Cardiac fibroblast (primary cell): ENCODE results near the gene TWNK.
A peak's percentile ranks its signal among the peaks of the same experiment; 100 is the strongest.

Experiments used
- DNase-seq, 2 donors: peaks; one replicate each; pipeline versions ENCODE4 v3.0.0 to v3.0.0-alpha.2; 2010; ENCODE audit warnings: low read depth in 2 of 2
- H3K4me3 ChIP-seq, 2 donors: replicated peaks in 1 of 2; 1 replicate in 1 of 2; 2 replicates in 1 of 2; pipeline ENCODE4 v1.5.1; 2011; ENCODE audit warnings: low read depth in 2 of 2, low read length in 2 of 2, mild to moderate bottlenecking in 2 of 2, moderate library complexity in 1 of 2
- CTCF ChIP-seq: IDR thresholded peaks from one replicate; pipeline ENCODE4 v1.5.1; 2011; ENCODE audit warnings: low read depth, mild to moderate bottlenecking, low read length, inconsistent platforms

The TWNK gene

DNA sequence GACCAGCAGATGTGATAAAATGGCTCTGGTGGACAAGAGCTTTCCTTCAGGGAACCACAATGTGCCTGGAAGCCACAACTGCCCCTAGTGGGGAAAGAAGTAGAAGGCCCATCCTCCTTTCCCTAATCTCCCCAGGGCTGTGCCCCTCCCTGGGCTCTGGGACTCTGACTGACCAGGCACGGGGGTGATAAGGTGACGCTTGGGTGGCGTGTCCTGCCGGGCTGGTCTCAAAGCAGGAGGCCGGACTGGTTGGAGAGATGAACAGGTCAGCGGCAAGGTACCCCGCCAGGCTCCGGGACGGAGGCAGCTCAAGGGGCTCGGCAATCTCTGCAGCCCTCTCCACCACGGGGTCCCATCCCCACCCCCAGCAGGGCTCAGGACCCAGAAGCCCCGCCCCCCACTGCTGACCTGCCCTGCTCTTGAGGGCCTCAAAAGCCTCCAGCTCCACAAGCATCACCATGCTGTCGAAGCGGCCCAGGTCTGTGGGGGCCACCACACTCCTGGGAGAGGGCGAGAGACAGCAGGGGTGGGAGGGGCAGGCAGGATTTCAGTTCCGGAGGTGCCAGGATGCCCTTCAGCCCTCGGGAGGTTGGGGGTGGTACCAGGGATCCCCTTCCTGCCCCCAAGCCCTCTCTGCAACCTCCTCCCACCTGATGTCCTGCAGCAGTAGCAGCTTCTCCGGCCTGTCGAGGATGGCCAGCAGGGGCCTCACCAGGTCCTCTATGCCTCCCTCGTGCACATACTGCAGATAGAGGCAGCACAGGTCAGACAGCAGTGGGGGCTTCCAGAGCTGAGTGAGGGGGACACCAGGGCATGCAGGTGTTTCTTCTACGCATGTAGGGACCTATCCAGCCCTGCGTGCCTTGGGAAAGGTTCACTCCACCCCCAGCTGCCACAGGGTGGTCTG lies 24.4 kb downstream of the TWNK start:
- DNase-seq: peak; percentile 33 to 34
- no peak overlapping the region for H3K4me3 ChIP-seq
- TF ChIP-seq CTCF: peak; percentile 41

GRCh38 chr10:101012525-101013364 lies 25.4 kb downstream of the TWNK start:
- DNase-seq: peak; percentile 92 to 95
- no peak overlapping the region for H3K4me3 ChIP-seq

GRCh38 chr10:101013365-101013825 lies 26.1 kb downstream of the TWNK start:
- DNase-seq: no peak
- no peak for TF ChIP-seq CTCF
- H3K4me3 ChIP-seq: no peak overlapping the region

More at GRCh38 chr10:101012525-101013364, 25.4 kb downstream of the TWNK start:
- TF ChIP-seq CTCF: peak; percentile 74

DNA sequence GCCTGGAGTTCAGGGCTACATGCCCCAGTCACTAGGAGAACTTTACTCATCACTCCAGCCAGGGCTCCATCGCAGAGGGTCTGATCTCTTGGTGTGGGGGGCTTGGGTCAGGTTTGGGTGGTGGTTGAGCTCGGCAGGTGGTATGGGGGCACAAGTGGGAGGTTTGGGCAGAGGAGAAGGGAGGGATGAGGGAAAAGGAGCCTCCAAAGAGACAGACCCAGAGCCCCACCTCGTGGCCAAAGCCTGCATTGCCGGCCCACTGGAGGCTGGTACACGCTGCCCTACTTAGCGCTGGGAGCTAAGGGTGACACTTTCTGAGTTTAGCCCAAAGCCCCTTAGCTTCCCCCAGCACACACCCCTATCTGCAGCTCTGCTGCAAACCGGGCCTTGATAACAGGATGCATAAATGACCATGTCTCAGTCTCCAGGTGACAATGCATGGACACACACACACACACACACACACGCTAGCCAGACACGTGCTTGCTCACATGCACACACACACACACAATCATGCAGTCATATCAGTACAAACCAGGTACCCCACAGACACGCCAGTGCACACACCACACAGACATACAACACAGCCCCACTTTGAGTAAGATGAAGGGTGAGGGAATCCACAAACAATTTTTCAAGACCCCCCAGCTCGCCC lies 27.0 kb downstream of the TWNK start:
- peak; percentile 98 for TF ChIP-seq CTCF
- peak; percentile 73 to 79 for DNase-seq
- no peak overlapping the region for H3K4me3 ChIP-seq

GRCh38 chr10:101014966-101015581 lies 27.7 kb downstream of the TWNK start:
- H3K4me3 ChIP-seq: no peak overlapping the region
- no peak for TF ChIP-seq CTCF
- peak; percentile 78 to 95 for DNase-seq

DNA sequence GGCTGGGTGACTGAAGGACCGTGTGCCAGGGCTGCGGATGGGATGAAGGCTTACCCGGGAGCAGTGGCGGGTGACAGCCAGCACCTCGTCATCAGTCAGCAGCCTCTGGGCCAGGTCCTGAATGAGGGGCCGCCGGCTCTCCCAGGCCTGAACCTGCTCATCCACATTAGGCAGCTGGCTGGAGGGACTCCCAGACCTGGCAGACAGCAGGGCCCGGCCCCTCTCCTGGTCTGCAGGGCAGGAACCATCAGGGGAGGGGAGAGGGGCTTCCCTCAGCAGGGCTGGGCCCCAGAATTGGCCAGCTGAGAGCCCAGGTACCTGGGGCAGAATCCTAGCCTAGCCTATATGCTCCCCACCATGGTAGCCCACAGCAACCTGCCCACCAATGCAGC lies 28.2 kb downstream of the TWNK start:
- DNase-seq: no peak
- H3K4me3 ChIP-seq: no peak overlapping the region
- no peak for TF ChIP-seq CTCF
